Jurkat, Clone E6-1 (cell line): ENCODE measurements around the gene PKN1.

Source experiments
- DNase-seq: peaks from one replicate; pipeline ENCODE4 v3.0.0-alpha.2; 2011; ENCODE audit warnings: low read depth, low spot score
- H3K4me3 ChIP-seq: 2 replicates; pipeline ENCODE4 v1.5.1; 2011; ENCODE audit warnings: mild to moderate bottlenecking, low read length, control low read depth, moderate library complexity

The PKN1 gene

DNA sequence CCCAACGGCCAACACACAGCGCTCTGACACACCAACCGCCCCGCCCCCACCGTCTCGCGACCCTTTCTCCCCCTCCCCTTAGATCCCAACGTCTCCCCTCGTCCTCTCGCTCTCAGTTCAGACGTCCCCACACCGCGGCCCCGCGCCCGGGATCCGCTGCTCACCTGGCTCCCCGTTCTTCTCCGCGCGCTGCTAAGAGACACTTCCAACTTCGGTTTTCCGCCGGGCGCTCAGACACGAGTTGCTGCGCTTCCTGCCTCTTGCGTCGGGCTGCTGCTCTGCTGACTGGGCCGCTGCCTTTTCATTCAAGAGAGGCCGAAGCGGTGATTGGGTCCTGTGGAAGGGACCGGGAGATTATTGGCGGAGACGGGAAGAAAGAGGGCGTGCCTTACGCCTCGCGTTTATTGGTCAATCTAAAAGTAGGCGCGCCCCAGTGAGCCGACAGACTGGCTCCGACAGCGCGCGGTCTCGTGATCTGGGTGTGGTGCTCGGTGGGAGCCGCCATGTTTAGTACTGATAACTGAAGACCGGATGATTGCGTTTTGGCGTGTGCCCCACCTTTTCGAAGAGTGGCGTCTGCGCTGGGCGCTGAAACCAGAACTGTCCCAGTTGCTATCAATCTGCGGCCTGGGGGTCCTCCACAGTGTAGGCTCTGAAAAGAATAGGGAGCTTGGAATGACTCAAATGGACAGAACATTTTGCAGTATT is 13.8 kb upstream of the PKN1 start, which contains the start of gene DDX39A:
Gene DDX39A (minus strand): TSS at position 236 of the 708 bp plus-strand sequence. CDS start 6,121 bp downstream, outside the sequence.
- peak within 1 kb of the TSS; percentile 93 for H3K4me3 ChIP-seq
- peak; percentile 99 for DNase-seq

DNA sequence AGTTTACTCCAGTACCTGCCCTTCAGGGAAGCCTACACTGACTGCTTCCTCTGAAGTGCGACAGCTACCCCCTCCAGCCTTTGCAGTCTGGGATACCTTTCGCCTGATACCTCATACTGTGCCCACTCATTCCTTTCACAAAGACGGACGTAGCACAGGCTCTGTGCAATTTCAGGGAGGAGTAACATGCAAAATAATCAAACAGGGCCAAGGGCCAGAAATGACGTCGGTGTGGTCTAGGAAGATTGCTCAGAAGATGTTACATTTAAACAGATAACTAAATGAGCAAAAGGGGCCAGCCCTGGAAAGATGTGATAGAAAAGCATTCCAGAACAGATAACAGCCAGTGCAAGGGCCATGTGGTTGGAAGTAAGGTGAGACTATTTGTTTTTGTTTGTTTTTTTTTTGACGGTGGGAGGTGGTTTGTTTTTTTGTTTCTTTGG is 7.4 kb upstream of the PKN1 start:
- no peak for DNase-seq
- no peak overlapping the region for H3K4me3 ChIP-seq

DNA sequence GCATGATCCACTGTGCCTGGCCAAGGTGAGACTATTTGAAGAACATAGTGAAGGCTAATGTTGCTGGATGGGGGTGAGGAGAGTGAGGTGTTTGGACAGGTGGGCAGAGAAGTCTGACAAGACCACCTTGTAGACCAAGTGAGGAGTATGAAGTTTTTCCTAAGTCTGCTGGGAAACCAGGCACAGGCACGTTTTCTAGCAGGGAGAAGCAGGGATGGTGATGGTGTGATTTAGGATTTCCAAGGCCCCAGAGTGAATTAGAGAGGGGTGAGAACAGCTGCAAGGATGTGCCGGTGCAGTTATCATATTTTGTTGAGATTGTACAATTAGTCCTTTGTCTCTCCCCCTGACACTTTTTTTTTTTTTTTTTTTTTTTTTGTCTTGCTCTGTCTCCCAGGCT is 5.6 kb upstream of the PKN1 start:
- DNase-seq = no peak
- H3K4me3 ChIP-seq = no peak overlapping the region

DNA sequence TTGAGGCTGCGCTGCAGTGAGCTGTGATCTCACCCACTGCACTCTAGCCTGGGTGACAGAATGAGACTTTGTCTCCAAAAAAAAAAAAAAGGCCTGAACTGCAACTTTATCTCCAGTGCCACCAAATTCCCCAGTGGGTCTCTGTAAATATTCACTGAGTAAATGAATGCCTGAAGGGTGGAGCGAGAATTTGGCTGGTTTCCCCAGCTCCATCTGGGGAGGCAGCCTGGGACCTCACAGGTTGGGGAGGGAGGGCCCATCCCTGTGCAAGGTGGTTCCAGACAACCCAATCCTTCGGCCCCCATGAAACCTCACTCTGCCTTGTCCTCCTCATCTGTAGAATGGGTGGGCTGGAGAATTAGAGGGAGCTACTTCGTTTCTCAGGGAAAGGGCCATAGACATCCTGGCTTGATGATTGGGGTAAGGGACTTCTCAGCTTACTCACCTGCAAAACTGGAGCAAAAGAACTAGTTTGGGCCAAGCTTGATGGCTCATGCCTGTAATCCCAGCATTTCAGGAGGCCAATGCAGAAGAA is 4.2 kb upstream of the PKN1 start:
- no peak overlapping the region for H3K4me3 ChIP-seq
- no peak for DNase-seq

DNA sequence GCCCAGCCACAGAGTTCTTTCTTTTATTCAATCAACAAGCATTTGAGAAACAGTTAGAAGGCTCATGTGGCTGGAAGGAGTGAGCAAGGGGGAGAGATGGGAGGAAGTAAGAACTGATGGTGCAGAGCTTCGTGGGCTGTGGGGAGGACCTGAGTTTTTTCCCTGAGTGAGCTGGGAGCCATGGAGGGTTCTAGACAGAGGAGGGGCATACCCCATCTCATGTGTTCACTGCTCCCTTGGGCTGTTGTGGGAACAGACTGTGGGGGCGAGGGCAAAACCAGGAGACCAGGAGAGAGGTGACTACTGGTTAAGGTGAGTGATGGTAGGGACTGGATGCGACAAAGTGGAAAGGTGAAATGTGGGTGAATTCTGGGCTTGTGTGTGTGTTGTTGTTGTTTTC is 2.4 kb upstream of the PKN1 start:
- H3K4me3 ChIP-seq = no peak overlapping the region

DNA sequence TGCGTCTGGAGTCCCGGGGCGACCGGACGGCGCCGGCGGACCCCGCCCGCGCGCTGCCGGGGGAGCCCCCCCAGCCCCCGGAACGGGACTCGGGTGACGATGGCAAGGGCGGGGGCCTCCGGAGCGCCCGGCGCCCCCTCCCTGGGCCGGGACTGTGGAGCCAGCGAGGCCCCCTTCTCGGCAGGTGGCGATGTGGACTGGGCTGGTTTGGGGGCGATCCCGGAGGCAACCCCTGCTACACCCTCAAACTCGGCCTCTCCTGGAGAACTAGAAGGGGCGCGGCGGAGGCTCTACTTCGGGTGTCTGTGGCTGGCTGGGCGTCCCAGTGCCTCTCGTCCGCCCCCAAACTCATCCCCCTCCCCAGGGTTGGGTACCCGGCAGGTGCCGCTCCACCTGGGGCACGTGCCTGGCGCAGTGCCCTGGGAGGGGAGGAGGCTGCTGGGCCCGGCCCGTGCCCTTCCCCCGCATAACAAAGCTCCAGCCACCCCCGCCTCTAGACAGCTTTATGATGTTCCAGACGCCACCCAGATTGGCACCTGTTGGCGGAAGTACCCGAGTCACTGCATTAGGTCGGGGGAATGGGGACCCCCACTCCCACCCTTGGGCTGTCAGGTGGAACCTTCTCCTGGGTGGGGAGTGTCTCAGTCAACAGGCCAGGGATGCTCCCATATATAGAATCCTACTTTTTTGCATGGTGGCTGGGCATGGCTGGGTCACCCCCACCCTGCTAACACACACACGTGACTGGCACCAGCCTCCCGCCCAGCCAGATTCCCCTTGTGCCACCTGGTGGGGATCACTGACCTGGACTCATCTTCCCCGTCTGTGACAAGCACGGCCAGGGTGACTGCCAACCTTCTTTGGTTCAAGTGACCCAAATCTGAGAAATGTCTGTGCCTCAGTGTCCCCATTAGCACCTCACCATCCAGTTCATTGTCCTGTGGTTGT is 722 bp downstream of the PKN1 start:
- peak overlapping the region; percentile 75 for H3K4me3 ChIP-seq
- no peak for DNase-seq

More for the DNA sequence above, 2.4 kb upstream of the PKN1 start:
- no peak for DNase-seq

DNA sequence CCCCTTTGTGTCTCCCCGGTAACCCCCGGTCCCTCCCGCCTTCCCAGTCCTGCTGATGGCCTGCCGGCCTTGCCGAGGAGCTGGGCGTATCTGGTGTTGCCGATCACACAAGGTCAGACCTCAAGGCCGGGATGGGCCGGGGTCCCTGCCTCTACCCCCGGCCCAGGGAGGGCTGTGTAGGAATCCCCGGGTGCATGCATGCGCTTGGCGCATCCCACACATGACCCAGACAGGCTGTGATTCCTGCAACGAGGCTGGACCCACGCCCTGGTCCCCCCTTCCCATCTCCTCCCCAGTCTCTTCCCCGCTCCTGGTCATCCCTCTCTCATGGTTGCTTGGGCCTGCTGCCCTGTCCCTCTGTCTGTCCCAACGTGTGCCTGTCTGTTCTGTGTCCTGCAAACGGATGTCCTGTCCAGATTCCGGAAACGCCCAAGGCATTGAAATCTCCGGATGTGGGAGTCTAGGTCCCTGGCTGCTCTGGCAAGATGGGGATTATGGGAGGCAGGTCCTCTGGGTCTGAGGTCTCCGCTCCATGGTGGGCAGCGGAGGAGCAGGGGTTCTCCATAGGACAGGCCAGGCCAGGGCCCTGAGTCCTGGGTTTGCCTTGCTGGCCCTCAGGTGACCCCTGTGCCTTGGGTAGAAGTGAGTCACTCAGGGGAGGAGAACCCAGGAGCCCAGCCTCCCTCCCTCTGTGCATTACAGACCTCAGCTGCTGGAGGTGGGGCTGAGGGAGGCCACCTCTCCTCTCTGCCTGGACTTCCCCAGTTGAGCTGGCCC is 1.6 kb downstream of the PKN1 start:
- DNase-seq = no peak

DNA sequence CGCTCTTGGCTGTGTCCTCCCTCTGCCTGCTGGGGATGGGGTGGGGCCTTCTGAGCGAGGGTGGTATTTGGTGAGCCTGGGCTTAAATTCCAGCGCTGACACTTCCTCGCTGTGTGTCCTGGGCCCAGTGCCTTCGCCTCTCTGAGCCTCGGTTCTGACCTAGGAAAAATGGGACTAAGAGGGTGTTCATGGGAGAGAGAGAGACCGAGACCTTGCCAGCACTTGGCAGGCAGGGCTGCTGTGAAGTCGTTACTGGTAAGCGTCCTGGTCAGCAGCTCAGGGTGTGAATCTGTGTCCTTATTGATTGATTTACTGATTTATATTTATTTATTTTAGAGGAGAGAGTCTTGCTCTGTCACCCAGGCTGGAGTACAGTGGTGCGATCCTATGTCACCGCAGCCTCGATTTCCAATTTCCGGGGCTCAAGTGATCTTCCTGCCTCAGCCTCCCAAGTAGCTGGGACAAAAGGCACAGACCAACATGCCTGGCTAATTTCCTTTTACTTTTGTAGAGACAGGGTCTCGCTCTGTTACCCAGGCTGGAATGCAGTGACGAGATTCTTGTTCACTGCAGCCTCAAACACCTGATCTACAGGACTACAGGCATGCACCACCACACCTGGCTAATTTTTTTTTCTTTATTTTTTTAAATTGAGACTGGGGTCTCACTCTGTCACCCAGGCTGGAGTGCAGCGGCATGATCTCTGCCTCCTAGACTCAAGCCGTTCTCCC is 2.4 kb downstream of the PKN1 start:
- no peak for DNase-seq
- no peak overlapping the region for H3K4me3 ChIP-seq

More for the DNA sequence above, 1.6 kb downstream of the PKN1 start:
- H3K4me3 ChIP-seq = peak overlapping the region; percentile 75

DNA sequence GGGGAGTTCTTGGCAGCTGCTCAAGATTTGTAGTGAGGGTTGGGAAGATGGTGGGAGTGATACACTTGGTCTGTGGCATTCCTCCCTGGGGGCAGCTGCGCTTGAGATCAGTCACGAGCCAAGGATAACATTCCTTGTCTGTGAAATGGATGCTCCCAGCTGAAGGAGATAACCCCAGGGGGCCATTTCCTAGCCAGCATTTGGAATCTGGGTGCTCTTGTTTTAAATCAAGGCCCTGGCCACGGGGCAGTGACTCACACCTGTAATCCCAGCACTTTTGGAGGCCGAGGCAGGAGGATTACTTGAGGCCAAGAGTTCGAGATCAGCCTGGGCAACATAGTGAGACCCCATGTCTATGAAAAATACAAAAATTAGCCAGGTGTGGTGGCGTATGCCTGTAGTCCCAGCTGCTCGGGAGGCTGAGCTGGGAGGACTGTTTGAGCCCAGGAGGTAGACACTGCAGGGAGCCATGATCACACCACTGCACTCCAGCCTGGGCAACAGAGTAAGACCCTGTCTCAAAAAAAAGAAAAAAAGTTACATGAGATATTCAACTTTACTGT is 4.6 kb downstream of the PKN1 start:
- no peak for DNase-seq
- H3K4me3 ChIP-seq = no peak overlapping the region

DNA sequence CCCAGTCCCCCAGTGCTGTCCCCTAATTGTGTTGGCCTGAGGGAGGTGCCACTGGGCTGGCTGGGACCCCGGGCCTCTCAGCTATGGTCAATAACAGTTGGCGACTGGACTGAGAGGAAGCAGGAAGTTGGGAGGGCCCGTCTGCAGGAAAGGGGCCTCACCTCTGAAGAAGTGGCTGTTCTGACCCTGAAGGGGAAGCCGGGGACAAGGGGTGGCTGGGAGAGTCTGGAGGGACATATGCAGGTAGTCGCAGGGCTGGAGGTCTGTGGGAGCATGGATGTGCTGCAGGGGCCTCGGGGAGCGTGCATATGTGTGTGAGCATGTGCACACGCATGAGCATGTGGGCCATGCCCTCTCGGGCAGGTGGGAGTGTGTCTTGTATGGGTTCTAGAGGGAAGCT is 5.9 kb downstream of the PKN1 start:
- no peak for DNase-seq
- no peak overlapping the region for H3K4me3 ChIP-seq

DNA sequence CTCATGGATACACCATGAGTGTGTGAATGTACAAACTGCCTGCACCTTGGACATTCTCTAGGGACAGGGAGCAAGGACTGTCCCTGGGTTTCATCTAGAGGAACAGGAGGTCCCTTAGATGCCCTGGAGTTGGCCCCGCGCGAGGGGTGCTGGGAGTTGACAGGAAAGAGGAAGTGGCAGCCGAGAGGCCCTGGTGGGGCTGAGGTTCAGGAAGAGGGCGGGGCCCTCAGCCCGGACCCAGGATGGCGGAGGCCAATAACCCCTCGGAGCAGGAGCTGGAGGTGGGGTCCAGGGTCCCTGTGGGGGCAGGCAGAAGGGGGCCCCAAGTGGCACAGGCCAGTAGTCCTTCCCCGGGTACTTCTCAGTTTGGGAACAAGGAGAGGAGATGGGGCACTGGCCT is 6.9 kb downstream of the PKN1 start:
- peak overlapping the region; percentile 86 for H3K4me3 ChIP-seq
- DNase-seq = peak; percentile 80

DNA sequence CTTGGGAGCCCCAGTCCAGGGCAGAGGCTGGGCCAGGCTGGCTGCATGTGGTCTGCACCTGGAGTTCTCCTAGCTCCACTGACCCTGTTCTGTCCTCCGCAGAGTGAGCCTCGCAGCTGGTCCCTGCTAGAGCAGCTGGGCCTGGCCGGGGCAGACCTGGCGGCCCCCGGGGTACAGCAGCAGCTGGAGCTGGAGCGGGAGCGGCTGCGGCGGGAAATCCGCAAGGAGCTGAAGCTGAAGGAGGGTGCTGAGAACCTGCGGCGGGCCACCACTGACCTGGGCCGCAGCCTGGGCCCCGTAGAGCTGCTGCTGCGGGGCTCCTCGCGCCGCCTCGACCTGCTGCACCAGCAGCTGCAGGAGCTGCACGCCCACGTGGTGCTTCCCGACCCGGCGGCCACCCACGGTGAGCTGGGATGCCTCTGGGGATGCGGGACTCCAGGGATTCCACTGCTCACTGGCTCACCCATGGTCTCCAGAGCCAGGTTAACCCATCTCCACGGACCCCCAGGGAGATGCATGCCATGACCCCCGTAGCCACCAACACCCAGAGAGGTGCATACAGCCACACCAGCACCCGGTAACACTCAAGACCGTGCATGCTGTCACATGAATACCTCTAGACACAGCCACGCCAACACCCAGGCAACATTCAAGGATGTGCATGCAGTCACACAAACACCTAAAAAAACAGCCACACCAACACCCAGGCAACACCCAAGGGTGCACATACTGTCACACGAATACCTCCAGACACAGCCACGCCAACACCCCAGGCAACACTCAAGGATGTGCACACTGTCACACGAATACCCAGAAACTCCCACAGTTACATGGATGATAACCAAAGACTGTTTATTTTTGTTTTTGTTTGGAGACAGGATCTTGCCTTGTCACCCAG is 8.2 kb downstream of the PKN1 start:
- DNase-seq = no peak
- peak overlapping the region; percentile 86 for H3K4me3 ChIP-seq

DNA sequence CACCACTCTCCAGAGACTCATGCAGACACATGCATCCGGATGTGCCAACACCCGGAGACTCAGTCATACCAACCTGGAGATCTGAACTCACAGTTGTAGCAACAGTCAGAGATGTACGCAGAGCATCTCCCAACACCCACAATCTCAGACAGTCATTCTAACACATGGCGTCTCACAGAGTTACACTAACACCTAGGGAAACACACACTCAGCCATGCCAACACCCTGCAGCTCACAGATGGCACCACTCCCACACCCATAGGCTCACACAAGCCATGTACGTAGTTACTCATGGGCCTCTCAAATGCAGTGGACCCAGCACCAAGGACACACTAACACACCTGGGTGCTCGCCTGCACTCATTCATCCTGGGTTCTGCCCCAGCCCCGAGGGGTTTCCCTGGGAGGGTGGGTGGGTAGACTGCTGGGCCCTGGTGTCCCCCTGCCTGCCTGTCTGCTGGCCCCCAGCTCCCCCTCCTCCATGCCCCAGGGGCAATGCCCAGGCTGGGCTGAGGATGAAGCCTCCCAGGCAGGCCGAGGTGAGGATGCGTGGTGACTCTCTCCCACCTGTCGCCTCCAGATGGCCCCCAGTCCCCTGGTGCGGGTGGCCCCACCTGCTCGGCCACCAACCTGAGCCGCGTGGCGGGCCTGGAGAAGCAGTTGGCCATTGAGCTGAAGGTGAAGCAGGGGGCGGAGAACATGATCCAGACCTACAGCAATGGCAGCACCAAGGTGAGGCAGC is 10.0 kb downstream of the PKN1 start:
- no peak overlapping the region for H3K4me3 ChIP-seq
- DNase-seq = no peak

DNA sequence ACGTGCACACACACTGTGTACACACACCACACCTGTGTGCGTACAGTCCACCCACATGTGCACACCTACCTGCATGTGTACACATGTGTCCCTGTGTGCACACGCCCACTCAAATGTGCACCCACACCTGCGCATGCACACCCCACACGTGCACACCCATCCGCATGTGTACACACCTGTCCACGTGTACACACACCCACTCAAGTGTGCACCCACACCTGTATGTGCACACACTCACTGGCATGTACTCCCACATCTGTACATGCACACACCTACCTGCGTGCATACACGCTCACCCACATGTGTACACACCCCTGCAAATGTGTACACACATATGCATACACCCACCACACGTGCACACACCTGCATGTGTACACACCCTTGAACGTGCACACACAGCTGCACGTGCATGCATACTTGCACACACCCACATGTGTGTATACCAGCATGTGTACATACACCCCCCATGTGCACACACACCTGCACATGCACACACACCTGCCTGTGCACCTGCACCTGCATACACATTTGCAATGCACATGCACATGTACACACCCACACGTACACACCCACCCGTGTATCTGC is 10.6 kb downstream of the PKN1 start:
- no peak overlapping the region for H3K4me3 ChIP-seq
- DNase-seq = no peak

DNA sequence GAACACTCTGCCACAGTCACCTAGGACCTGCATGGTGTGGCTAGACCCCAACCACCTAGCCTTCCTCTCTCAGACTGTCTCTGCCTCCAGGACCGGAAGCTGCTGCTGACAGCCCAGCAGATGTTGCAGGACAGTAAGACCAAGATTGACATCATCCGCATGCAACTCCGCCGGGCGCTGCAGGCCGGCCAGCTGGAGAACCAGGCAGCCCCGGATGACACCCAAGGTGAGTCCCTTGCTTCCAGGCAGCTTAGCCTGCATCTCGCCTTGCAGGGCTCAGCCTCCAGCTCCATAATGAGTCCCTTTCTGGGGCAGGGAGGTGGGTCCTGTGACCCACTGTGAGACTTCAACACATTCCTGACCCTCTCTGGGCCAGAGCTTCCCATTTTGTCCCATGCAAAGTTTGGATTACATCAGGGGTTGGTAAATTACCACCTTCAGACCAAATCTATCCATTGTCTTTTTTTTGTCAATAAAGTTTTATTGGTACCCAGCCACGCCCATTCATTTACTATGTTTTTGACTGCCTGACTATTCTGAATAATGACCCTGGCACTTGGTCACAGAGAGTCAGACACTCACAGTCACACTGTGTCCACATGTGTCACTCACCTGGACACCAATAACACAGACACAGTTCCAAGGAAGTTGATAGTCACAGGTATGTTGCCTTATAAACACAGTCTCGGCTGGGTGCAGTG is 13.4 kb downstream of the PKN1 start:
- no peak for DNase-seq

DNA sequence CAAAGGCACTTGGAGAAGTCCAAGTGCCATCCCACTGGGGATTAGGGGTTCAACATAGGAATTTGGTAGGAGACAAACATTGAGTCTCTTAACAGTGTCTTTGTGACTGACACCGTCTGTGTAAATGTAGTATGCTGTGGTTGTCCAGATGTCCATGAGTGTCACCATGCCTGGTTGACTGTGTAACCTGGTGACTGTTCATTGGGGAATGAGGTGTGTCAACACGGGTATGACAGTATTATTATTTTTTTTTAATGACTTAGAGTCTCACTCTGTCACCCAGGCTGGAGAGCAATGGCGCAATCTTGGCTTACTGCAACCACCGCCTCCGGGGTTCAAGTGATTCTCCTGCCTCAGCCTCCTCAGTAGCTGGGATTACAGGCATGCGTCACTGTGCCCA is 16.2 kb downstream of the PKN1 start:
- no peak for DNase-seq
- no peak overlapping the region for H3K4me3 ChIP-seq

More for the DNA sequence above, 13.4 kb downstream of the PKN1 start:
- H3K4me3 ChIP-seq = no peak overlapping the region
